IMR-90 (cell line): ENCODE data around the gene MT1A. TPM values are rescaled to one million over a fixed set of nuclear protein-coding genes. Genes with fewer than 3 reads are reported as not detected.

Experiments
- ATAC-seq: fragments of 200-7000 bp; cut with Tn5 transposase; 2 replicates; pipeline ENCODE4 v1.9.1; 2020; ENCODE audit warnings: low read depth, mild to moderate bottlenecking, moderate library complexity
- BruUV-seq: library from RNA; stranded (reverse); fragments of 400-500 nt; replicated peaks from 2 replicates; lab custom pipeline; 2021; lab: Mats Ljungman, UMichigan
- CTCF ChIA-PET: fragments of 300-600 bp; formaldehyde crosslinking; extraction: SDS; loops from one replicate; lab custom pipeline; 2021; ENCODE audit warnings: antibody characterized with exemption; lab: Yijun Ruan, JAX
- POLR2A ChIA-PET: fragments of 300-600 bp; sonication (Branson Sonifier 250); formaldehyde crosslinking; loops from one replicate; lab custom pipeline; 2022; ENCODE audit warnings: antibody characterized with exemption; ENCODE audit not compliant: unreplicated experiment; lab: Charles Lee
- DNase-seq: peaks from one replicate; pipeline ENCODE4 v3.0.0; 2013
- H2AFZ ChIP-seq: replicated peaks from 2 replicates; pipeline ENCODE3; 2013; ENCODE audit warnings: low read length, mild to moderate bottlenecking; ENCODE audit not compliant: poor library complexity
- H2AK5ac ChIP-seq: 2 replicates; pipeline ENCODE4 v1.6.1; 2013; ENCODE audit warnings: low read depth, low read length, inconsistent platforms
- H2AK9ac ChIP-seq: replicated peaks from 2 replicates; pipeline ENCODE3; 2013; ENCODE audit warnings: mild to moderate bottlenecking, low read depth, low read length, moderate library complexity; ENCODE audit not compliant: poor library complexity
- H2BK120ac ChIP-seq: 2 replicates; pipeline ENCODE4 v1.6.1; 2013; ENCODE audit warnings: low read depth, low read length, inconsistent platforms
- H2BK15ac ChIP-seq: 3 replicates; pipeline ENCODE4 v1.6.1; 2013; ENCODE audit warnings: low read depth, low read length, inconsistent platforms
- H2BK20ac ChIP-seq: 2 replicates; pipeline ENCODE4 v1.6.1; 2013; ENCODE audit warnings: low read depth, mild to moderate bottlenecking, inconsistent platforms, low read length, moderate library complexity
- H2BK5ac ChIP-seq: 2 replicates; pipeline ENCODE4 v1.6.1; 2013; ENCODE audit warnings: mild to moderate bottlenecking, low read depth, low read length, inconsistent platforms; ENCODE audit not compliant: poor library complexity, severe bottlenecking
- H3K14ac ChIP-seq: replicated peaks from 2 replicates; pipeline ENCODE4 v1.6.1; 2013; ENCODE audit warnings: low read depth, low read length, inconsistent platforms
- H3K18ac ChIP-seq: 2 replicates; pipeline ENCODE4 v1.6.1; 2013; ENCODE audit warnings: low read depth, low read length, control low read depth
- H3K23ac ChIP-seq: 2 replicates; pipeline ENCODE4 v1.6.1; 2013; ENCODE audit warnings: low read depth, low read length, inconsistent platforms
- H3K27ac ChIP-seq: 2 replicates; pipeline ENCODE4 v1.5.1; 2013; ENCODE audit warnings: mild to moderate bottlenecking, control low read depth, low read length; ENCODE audit not compliant: insufficient read depth
- H3K27me3 ChIP-seq: 2 replicates; pipeline ENCODE4 v1.6.1; 2013; ENCODE audit warnings: low read length; ENCODE audit not compliant: control insufficient read depth, insufficient read depth
- H3K36me3 ChIP-seq: 2 replicates; pipeline ENCODE4 v1.6.1; 2013; ENCODE audit warnings: low read length, mixed read lengths; ENCODE audit not compliant: control insufficient read depth, insufficient read depth
- H3K4ac ChIP-seq: 2 replicates; pipeline ENCODE4 v1.6.1; 2013; ENCODE audit warnings: low read depth, low read length, inconsistent platforms
- H3K4me1 ChIP-seq: 2 replicates; pipeline ENCODE4 v1.6.1; 2013; ENCODE audit warnings: low read length, mixed read lengths; ENCODE audit not compliant: control insufficient read depth, insufficient read depth
- H3K4me2 ChIP-seq: 2 replicates; pipeline ENCODE4 v1.6.1; 2013; ENCODE audit warnings: low read depth, mild to moderate bottlenecking, control low read depth, low read length, moderate library complexity
- H3K4me3 ChIP-seq: 2 replicates; pipeline ENCODE4 v1.5.1; 2013; ENCODE audit warnings: low read depth, mild to moderate bottlenecking, control low read depth, low read length, moderate library complexity; ENCODE audit not compliant: insufficient read depth
- H3K56ac ChIP-seq: 2 replicates; pipeline ENCODE4 v1.6.1; 2013; ENCODE audit warnings: low read length, inconsistent platforms; ENCODE audit not compliant: insufficient read depth; ENCODE audit errors: extremely low read depth
- H3K79me1 ChIP-seq, 2 experiments: 2 replicates each; pipeline ENCODE4 v1.6.1; 2013; ENCODE audit warnings: low read length in 2 of 2, inconsistent platforms in 1 of 2, low read depth in 1 of 2
- H3K9ac ChIP-seq: 2 replicates; pipeline ENCODE4 v1.6.1; 2013; ENCODE audit warnings: low read depth, low read length, control low read depth
- H3K9me1 ChIP-seq: 2 replicates; pipeline ENCODE4 v1.6.1; 2013; ENCODE audit warnings: low read length, inconsistent platforms; ENCODE audit not compliant: insufficient read depth
- H3K9me3 ChIP-seq: 2 replicates; pipeline ENCODE4 v1.6.1; 2013; ENCODE audit warnings: low read length; ENCODE audit not compliant: control insufficient read depth, insufficient read depth
- H4K20me1 ChIP-seq: 2 replicates; pipeline ENCODE4 v1.6.1; 2013; ENCODE audit warnings: low read length, inconsistent platforms; ENCODE audit not compliant: insufficient read depth
- H4K5ac ChIP-seq: 2 replicates; pipeline ENCODE4 v1.6.1; 2013; ENCODE audit warnings: mild to moderate bottlenecking, low read depth, low read length, control low read depth
- H4K8ac ChIP-seq, 2 experiments: 2 replicates each; pipeline ENCODE4 v1.6.1; 2013; ENCODE audit warnings: low read depth in 2 of 2, low read length in 2 of 2, control low read depth in 1 of 2, inconsistent platforms in 1 of 2
- H4K91ac ChIP-seq: 2 replicates; pipeline ENCODE4 v1.6.1; 2013; ENCODE audit warnings: low read depth, low read length, inconsistent platforms; ENCODE audit not compliant: insufficient read depth
- BHLHE40 ChIP-seq: fragments of 150-350 bp; IDR thresholded peaks from 2 replicates; pipeline ENCODE4 v1.6.1; 2016; ENCODE audit warnings: mild to moderate bottlenecking, low read depth, low read length
- CEBPB ChIP-seq: IDR thresholded peaks from 2 replicates; pipeline ENCODE4 v1.6.1; 2012; ENCODE audit warnings: low read depth, low read length, improper control_type of control experiment
- MAFK ChIP-seq: IDR thresholded peaks from 2 replicates; pipeline ENCODE4 v1.6.1; 2012; ENCODE audit warnings: low read depth, low read length, improper control_type of control experiment
- MAZ ChIP-seq: IDR thresholded peaks from 2 replicates; pipeline ENCODE4 v1.6.1; 2012; ENCODE audit warnings: low read depth, mild to moderate bottlenecking, low read length, improper control_type of control experiment, moderate library complexity, borderline replicate concordance
- MXI1 ChIP-seq: IDR thresholded peaks from 2 replicates; pipeline ENCODE4 v1.6.1; 2012; ENCODE audit warnings: low read depth, mild to moderate bottlenecking, low read length, moderate library complexity, borderline replicate concordance
- NFE2L2 ChIP-seq: fragments of 150-350 bp; IDR thresholded peaks from 2 replicates; pipeline ENCODE4 v1.6.1; 2016; ENCODE audit warnings: low read depth, mild to moderate bottlenecking, low read length
- RCOR1 ChIP-seq: IDR thresholded peaks from 2 replicates; pipeline ENCODE4 v1.6.1; 2012; ENCODE audit warnings: mild to moderate bottlenecking, low read length, improper control_type of control experiment; ENCODE audit not compliant: insufficient replicate concordance
- RFX5 ChIP-seq: IDR thresholded peaks from 2 replicates; pipeline ENCODE4 v1.8.0; 2012; ENCODE audit warnings: low read depth, mild to moderate bottlenecking, low read length, moderate library complexity
- USF2 ChIP-seq: fragments of 150-350 bp; IDR thresholded peaks from 2 replicates; pipeline ENCODE4 v1.6.1; 2017; ENCODE audit warnings: mild to moderate bottlenecking, antibody characterized with exemption, low read length, low read depth
- WGBS, 2 experiments: methylation state at CpG; one replicate each; pipeline versions ENCODE4 v1.1.5 to v1.1.7; 2013; ENCODE audit warnings: missing lambda C conversion rate in 2 of 2; ENCODE audit not compliant: insufficient read length in 1 of 2; ENCODE audit errors: extremely low coverage in 2 of 2; 5-methylcytosine and 5-hydroxymethylcytosine counted together
- dilution Hi-C: fragments of 300-500 bp; cut with HindIII; formaldehyde crosslinking; loops from one replicate; pipeline ENCODE4 v1.14.3; 2018; ENCODE audit warnings: low sequenced_read_pairs; ENCODE audit not compliant: unreplicated experiment
- in situ Hi-C: fragments of 300-500 bp; cut with MboI; formaldehyde crosslinking; loops from 3 replicates; pipeline ENCODE4 v1.14.3; 2019; ENCODE audit warnings: low sequenced_read_pairs, inconsistent platforms, mixed read lengths
- intact Hi-C: fragments of 100-400 bp; cut with micrococcal nuclease; formaldehyde crosslinking; loops from 2 replicates; pipeline ENCODE4 v1.10.0; 2022
- polyA plus RNA-seq, 3 experiments: library from polyadenylated mRNA; depleted of rRNA; stranded (reverse); fragments of >200 nt; gene quantifications; 2 replicates each; pipeline ENCODE4 v1.2.3, GENCODE V29; 2012; ENCODE audit warnings: low replicate concordance in 1 of 3
- total RNA-seq: library from RNA; depleted of rRNA; stranded (reverse); fragments of >200 nt; gene quantifications from 2 replicates; pipeline ENCODE4 v1.2.3, GENCODE V29; 2012

The MT1A gene
- total and polyA plus RNA-seq, 2 of the 4 experiments (the other 2 are of a cell fraction) = 1.6 TPM; not detected in 1

GRCh38 chr16:56593573-56594291 is 44.7 kb upstream of the MT1A start:
- H3K56ac ChIP-seq = no peak overlapping the region
- H3K4ac ChIP-seq = no peak overlapping the region
- in situ Hi-C loops (no loop called here), intact Hi-C loops (no loop called here), dilution Hi-C loops (no loop called here)
- no peak overlapping the region for H2AFZ ChIP-seq
- DNase-seq (no peak), ATAC-seq (no peak)
- H2BK5ac ChIP-seq = no peak overlapping the region
- WGBS, 2 experiments = no CpG with 5 or more reads among the region's 6 CpGs
- no peak overlapping the region for H4K91ac ChIP-seq
- no peaks in the 10 kb centered on the region for H4K20me1 ChIP-seq
- H3K27ac ChIP-seq = no peak overlapping the region
- no peaks in the 10 kb centered on the region for H3K9me1 ChIP-seq
- no peaks in the 10 kb centered on the region for H3K36me3 ChIP-seq
- no peak overlapping the region for H4K8ac ChIP-seq
- no peak for TF ChIP-seq CEBPB
- no peak for TF ChIP-seq MXI1
- no peak for TF ChIP-seq RFX5
- TF ChIP-seq MAFK = no peak
- TF ChIP-seq NFE2L2 = no peak
- TF ChIP-seq BHLHE40 = no peak
- TF ChIP-seq MAZ = no peak
- no peak for TF ChIP-seq USF2
- no peak for TF ChIP-seq RCOR1
- no peak overlapping the region for H3K4me3 ChIP-seq
- H3K14ac ChIP-seq = no peak overlapping the region
- H3K4me2 ChIP-seq = no peak overlapping the region
- H3K4me1 ChIP-seq = peaks cover 2% of the 10 kb centered on the region; the same call in 1 of the 2 replicates
- peaks cover 29% of the 10 kb centered on the region for H3K27me3 ChIP-seq
- no peak overlapping the region for H2BK20ac ChIP-seq
- no peak overlapping the region for H4K5ac ChIP-seq
- H3K23ac ChIP-seq = no peak overlapping the region
- BruUV-seq = no TSS peak
- H2AK5ac ChIP-seq = no peak overlapping the region
- ChIA-PET POLR2A (no interaction called here), CTCF (interaction anchor here (1.0 kb wide), 1 partner anchor 10 kb away, joined by 3 read pairs; no protein-coding TSS in a partner anchor)
- H3K9ac ChIP-seq = no peak overlapping the region
- H2BK120ac ChIP-seq = no peak overlapping the region
- H3K79me1 ChIP-seq = no peaks in the 10 kb centered on the region
- H3K18ac ChIP-seq = no peak overlapping the region
- H2AK9ac ChIP-seq = no peak overlapping the region
- 0 out of 2 replicates have a peak, but pooled peaks cover 3% of the 10 kb centered on the region for H3K9me3 ChIP-seq
- no peak overlapping the region for H2BK15ac ChIP-seq
